ENCODE results near the gene UPK1A.

UPK1A gene

GRCh38 chr19:35657904-35658700 lies 8.2 kb upstream of the UPK1A start:
- TF ChIP-seq GATA3 (IDR thresholded peaks at IDR 0.05; ENCODE audit: low read depth, low read length) (no peak), GATA2 (IDR thresholded peaks at IDR 0.05; ENCODE audit: low read depth, low read length) (no peak)

DNA sequence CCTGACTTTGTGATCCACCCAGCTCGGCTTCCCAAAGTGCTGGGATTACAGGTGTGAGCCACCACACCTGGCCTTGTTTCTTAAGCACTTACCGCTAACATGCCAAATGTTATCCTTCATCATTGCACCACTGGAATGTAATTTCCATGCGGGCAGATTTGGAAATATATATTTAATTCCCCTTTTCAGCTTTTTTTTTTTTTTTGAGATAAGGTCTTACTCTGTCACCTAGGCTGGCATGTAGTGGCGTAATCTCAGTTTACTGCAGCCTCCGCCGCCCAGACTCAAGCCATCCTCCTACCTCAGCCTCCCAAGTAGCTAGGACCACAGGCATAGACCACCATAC lies 4.3 kb upstream of the UPK1A start:
- TF ChIP-seq GATA2 (IDR thresholded peaks at IDR 0.05; ENCODE audit: low read depth, low read length) (no peak), GATA3 (IDR thresholded peaks at IDR 0.05; ENCODE audit: low read depth, low read length) (no peak)

DNA sequence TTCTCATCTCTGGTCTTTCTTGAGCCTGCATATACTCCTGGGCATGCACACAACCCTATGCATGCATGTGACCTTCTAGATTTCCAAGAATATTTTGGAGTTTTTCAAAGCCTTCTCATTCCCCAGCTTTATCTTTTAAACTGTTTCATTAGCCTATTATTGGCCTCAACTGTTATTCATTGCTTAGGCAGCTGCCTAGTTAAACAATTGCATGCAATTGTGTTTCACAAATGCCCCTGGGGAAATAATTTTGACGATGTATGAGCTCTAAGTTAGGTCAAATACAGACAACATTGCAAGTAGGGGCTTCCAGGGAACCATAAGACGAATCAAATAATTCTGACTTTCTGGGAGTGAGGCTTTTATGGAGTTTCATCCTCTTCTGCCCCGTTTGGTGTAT lies 2.3 kb upstream of the UPK1A start:
- no peak for TF ChIP-seq GATA2 (IDR thresholded peaks at IDR 0.05; ENCODE audit: low read depth, low read length)
- TF ChIP-seq GATA3 (IDR thresholded peaks at IDR 0.05; ENCODE audit: low read depth, low read length) = no peak

GRCh38 chr19:35665157-35665556 lies 1.2 kb upstream of the UPK1A start:
- TF ChIP-seq GATA2 (IDR thresholded peaks at IDR 0.05; ENCODE audit: low read depth, low read length) (no peak), GATA3 (IDR thresholded peaks at IDR 0.05; ENCODE audit: low read depth, low read length) (no peak)

GRCh38 chr19:35665604-35666003 lies 713 bp upstream of the UPK1A start:
- TF ChIP-seq GATA2 (IDR thresholded peaks at IDR 0.05; ENCODE audit: low read depth, low read length) = no peak
- TF ChIP-seq GATA3 (IDR thresholded peaks at IDR 0.05; ENCODE audit: low read depth, low read length) = no peak

GRCh38 chr19:35669566-35669965 lies 3.2 kb downstream of the UPK1A start:
- TF ChIP-seq GATA2 (IDR thresholded peaks at IDR 0.05; ENCODE audit: low read depth, low read length) (no peak), GATA3 (IDR thresholded peaks at IDR 0.05; ENCODE audit: low read depth, low read length) (no peak)

GRCh38 chr19:35669974-35670373 lies 3.7 kb downstream of the UPK1A start:
- no peak for TF ChIP-seq GATA3 (IDR thresholded peaks at IDR 0.05; ENCODE audit: low read depth, low read length)
- TF ChIP-seq GATA2 (IDR thresholded peaks at IDR 0.05; ENCODE audit: low read depth, low read length) = no peak

DNA sequence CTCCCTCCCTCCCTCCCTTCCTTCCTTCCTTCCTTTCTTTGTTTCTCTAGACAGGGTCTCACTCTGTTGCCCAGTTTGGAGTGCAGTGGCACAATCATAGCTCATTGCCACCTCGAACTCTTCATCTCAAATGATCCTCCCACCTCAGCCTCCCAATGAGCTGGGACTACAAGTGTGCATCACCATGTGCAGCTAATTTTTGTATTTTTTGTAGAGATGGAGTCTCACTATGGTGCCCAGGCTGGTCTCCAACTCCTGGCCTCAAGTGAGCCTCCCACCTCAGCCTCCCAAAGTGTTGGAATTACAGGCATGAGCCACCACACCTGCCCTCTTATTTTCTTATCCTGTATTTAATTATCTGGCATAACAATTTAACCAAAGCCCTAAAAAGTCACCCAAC lies 4.4 kb downstream of the UPK1A start:
- TF ChIP-seq GATA3 (IDR thresholded peaks at IDR 0.05; ENCODE audit: low read depth, low read length) (no peak), GATA2 (IDR thresholded peaks at IDR 0.05; ENCODE audit: low read depth, low read length) (no peak)

GRCh38 chr19:35671818-35672217 lies 5.5 kb downstream of the UPK1A start:
- no peak for TF ChIP-seq GATA2 (IDR thresholded peaks at IDR 0.05; ENCODE audit: low read depth, low read length)
- no peak for TF ChIP-seq GATA3 (IDR thresholded peaks at IDR 0.05; ENCODE audit: low read depth, low read length)

- no peak for TF ChIP-seq GATA3 (IDR thresholded peaks at IDR 0.05; ENCODE audit: low read depth, low read length)
- TF ChIP-seq GATA2 (IDR thresholded peaks at IDR 0.05; ENCODE audit: low read depth, low read length) = no peak
These were observed 6.9 kb downstream of the UPK1A start for GRCh38 chr19:35673121-35673804.

DNA sequence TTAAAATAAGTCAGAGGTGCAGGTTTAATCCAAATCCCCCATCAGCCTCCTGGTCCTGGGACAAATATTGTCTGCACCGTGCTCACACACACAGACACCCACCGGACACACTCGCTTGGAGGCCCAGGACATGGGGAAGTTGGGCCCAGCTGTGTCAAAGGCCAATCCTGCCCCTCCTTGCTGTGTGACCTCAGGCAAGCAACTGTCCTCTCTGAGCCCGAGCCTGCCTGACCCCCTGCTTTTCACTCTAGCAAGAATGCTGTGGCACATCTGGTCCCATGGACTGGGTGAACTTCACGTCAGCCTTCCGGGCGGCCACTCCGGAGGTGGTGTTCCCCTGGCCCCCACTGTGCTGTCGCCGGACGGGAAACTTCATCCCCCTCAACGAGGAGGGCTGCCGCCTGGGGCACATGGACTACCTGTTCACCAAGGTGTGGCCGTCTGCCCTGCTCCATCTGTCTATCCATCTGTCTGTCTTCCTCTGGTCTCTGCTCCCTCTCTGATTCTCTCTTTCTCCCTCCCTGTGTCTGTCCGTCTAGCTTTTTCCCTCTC lies 9.3 kb downstream of the UPK1A start:
- TF ChIP-seq GATA2 (IDR thresholded peaks at IDR 0.05; ENCODE audit: low read depth, low read length) (no peak), GATA3 (IDR thresholded peaks at IDR 0.05; ENCODE audit: low read depth, low read length) (no peak)

DNA sequence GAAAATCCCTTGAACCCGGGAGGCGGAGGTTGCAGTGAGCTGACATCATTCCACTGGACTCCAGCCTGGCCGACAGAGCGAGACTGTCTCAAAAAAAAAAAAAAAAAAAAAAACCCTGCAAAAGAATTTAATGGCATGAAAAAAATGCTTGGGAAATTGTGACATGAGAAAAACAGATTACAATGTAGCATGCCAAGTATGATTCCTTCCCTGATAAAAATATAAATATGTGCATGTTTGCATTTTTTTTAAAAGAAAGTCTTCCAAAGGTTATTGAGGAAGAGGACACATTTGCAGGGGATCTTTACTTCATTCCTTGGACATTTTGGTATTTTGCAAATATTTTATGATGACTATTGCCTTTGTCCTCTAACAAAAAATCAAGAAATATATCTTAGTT lies 23.5 kb downstream of the UPK1A start:
- TF ChIP-seq GATA2 (IDR thresholded peaks at IDR 0.05; ENCODE audit: low read depth, low read length) = no peak
- TF ChIP-seq GATA3 (IDR thresholded peaks at IDR 0.05; ENCODE audit: low read depth, low read length) = no peak

GRCh38 chr19:35692010-35692409 lies 25.7 kb downstream of the UPK1A start:
- TF ChIP-seq GATA2 (IDR thresholded peaks at IDR 0.05; ENCODE audit: low read depth, low read length) (no peak), GATA3 (IDR thresholded peaks at IDR 0.05; ENCODE audit: low read depth, low read length) (no peak)

DNA sequence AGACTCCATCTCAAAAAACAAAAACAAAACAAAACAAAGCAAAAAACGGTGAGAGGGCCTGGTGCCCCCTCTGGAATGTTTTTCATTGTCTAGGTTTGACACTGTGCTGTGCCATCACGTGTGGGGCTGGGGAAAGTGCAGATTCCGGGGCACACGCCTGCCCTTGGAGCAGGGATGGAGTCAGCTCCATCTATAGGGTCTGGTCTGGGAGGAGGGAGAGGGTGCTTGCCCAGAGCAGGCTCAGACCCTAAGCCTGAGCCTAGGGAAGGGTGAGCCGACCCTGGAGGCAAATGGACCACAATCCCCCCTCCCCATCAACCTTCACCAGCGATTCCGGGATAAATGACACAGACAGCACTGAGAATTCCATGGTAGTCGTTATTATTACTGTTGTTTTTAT lies 27.1 kb downstream of the UPK1A start:
- TF ChIP-seq GATA2 (IDR thresholded peaks at IDR 0.05; ENCODE audit: low read depth, low read length) (no peak), GATA3 (IDR thresholded peaks at IDR 0.05; ENCODE audit: low read depth, low read length) (no peak)

Data from SH-SY5Y (cell line).